ENCODE results near the gene FAM3C.
A peak's percentile ranks its signal among the peaks of the same experiment; 100 is the strongest.

The FAM3C gene

DNA sequence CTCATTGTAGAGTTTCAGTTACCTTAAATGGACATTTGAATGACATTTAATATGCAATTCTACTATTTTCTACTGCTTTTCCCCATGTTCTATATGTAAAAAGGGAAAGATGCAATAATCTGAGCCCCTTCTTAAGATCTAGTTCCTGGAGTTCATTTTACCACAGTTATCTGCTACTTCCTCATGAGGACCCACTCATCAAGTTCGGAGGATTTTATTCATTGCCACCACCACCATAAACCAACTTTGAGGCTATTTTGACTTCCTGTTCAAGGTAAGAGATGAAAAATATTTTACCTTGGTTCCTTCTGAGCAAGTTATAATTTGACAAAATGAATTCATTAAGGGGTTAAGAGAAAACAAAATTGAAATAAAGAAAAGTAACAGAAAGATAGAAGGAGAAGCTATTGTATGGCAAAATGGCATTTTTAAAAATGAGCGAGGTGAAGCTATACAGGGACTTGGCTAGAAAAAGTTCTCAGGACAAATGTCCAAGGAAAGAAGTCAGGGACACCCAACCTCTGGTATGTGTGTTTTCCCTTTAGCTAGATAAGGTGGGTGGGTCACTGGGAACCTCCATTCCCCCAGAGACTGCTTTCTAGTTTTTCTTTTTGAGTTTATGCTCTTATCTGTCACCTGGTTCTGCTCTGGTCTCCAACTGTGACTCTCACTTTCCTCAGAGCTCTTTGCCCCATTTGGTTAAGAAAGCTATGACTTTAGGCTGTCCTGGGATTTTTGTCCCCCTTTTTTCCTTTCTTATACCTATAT lies 14.9 kb upstream of the FAM3C start:
- DNase-seq (ENCODE audit: low read depth), result no peak

DNA sequence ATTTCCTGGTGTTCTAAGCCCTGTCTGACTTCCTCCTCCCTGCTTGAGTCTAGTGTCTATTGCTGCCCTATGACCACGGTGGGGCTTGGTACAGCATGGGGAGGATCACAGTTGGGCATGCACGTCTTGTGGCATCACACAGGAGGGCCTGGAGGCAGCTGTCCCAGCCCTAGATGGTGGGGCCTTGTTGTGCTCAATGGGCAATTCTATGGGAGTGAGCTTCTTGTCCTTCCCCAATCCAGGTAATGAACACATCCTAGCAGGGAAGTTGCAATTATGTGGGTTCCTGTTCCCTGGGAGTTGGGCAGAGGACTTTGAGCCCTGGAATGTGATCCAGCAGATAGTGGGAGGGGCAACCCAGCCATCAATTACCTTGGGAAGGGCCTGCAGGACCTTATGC lies 10.8 kb upstream of the FAM3C start:
- no peak for DNase-seq (ENCODE audit: low read depth)

DNA sequence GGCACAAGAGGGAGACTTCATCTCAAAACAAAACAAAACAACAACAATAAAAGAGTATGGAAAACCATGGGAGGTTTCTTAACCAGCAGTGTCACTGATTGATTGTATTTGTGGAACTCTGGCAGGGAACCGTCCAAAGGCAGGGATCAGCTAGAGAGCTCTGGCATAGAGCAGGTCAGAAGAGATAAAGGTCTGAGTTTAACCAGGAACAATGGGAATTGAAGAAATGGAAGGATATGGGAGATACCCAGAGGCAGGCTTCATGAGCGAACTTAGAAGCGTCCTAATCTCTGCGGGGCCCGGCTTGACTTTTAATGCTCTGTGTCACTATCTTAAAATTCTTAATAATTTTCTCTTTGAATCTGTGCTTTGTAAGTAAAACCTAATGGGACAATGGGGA lies 10.4 kb upstream of the FAM3C start:
- DNase-seq (ENCODE audit: low read depth), result no peak

- no peak for DNase-seq (ENCODE audit: low read depth)
Observed at GRCh38 chr7:121404348-121404747, 8.2 kb upstream of the FAM3C start.

GRCh38 chr7:121402701-121403100 lies 6.6 kb upstream of the FAM3C start:
- DNase-seq (ENCODE audit: low read depth), result no peak

DNA sequence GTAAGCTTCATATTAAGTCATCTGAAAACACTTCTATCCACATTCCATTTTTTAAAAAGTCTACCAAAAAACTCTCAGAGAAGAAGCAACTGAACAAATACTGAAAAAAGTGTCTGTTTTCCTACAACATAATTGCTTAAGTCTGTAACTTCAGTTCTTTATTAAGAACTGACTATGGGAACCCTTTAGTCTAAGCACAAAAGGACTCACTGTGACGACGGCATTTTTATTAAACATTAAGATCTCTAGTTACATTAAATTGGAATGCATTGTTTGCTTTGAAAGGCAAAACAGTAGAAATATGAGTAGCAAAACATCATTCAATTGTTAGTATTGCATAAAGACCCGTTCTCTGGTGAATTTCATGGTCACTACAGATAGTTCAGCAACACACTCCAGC lies 5.8 kb upstream of the FAM3C start:
- DNase-seq (ENCODE audit: low read depth), result no peak

DNA sequence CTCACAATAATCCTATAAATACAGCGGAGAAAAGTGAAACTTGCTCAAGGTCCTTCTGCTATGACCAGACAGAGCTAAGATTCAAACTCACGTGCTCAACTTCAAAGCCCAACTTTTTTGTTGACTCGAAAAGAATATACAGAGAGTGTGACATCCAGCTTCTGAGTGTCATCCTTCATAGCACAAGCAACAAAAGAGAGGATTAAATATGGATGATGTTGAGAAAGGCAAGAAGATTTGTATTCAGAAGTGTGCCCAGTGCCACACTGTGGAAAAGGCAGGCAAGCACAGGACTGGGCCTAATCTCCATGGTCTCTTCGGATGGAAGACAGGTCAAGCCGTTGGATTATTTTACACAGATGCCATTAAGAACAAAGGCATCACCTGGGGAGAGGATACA lies 2.1 kb upstream of the FAM3C start:
- no peak for DNase-seq (ENCODE audit: low read depth)

- DNase-seq (ENCODE audit: low read depth), result no peak
Observed at GRCh38 chr7:121397822-121398221, 1.7 kb upstream of the FAM3C start.

GRCh38 chr7:121397361-121397760 lies 1.3 kb upstream of the FAM3C start:
- DNase-seq (ENCODE audit: low read depth), result no peak

- DNase-seq (ENCODE audit: low read depth), result peak; percentile 41
Observed at GRCh38 chr7:121395494-121395960, 581 bp downstream of the FAM3C start.

DNA sequence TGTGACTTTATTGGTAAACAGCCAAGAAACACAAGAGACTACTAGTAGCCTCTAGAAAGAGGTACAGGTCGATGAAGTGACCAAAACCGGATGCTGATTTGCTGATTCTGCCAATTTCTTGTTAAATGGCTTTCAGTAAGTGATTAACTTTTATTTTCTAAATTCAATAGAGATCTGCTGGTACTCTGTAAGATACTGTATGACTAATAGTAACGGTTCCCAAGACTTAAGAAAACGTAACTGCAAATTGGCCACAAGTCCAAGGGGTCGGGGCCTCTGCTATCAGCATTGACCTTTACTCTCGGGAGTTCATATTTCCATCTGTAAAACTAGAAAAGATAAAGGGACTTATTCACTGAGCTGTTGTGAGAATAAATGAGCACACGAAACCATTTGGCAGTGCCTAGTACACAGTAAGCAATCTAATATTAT lies 1.4 kb downstream of the FAM3C start:
- DNase-seq (ENCODE audit: low read depth), result no peak

DNA sequence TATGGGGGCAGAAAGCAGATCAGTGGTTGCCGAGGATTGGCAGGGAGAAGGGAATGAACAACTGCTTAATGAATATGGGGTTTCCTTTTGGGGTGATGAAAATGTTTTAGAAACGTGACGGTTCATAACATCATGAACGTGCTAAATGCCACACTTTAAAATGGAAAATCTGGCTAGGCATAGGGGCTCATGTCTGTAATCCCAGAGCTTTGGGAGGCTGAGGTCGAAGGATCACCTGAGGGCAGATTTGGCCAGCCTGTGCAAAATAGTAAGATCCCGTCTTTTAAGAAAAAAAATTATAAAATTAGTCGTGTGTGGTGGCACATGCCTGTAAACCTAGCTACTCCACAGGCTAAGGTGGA lies 3.1 kb downstream of the FAM3C start:
- no peak for DNase-seq (ENCODE audit: low read depth)

GRCh38 chr7:121392277-121393004 lies 3.7 kb downstream of the FAM3C start:
- no peak for DNase-seq (ENCODE audit: low read depth)

- no peak for DNase-seq (ENCODE audit: low read depth)
Observed at GRCh38 chr7:121391686-121392085, 4.4 kb downstream of the FAM3C start.

GRCh38 chr7:121390617-121391016 lies 5.5 kb downstream of the FAM3C start:
- DNase-seq (ENCODE audit: low read depth), result no peak

DNA sequence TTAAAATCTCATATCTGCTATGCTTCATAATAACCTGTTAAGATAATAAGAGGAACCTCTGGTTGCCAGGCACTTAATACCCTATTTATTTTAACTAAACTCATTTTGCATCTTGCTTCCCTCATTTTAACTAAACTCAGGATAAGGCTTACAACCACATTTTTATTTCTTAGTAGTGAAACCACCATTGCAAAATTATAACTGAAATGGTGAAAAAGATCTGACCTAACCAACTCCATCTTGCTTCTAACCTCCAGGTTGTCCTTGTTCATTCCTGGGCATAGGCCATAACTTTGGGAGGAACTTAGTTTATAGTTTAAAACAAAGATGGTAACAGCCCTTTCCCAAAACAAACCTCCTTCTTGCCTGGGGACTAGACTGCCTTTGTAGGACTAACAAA lies 6.0 kb downstream of the FAM3C start:
- DNase-seq (ENCODE audit: low read depth), result no peak

DNA sequence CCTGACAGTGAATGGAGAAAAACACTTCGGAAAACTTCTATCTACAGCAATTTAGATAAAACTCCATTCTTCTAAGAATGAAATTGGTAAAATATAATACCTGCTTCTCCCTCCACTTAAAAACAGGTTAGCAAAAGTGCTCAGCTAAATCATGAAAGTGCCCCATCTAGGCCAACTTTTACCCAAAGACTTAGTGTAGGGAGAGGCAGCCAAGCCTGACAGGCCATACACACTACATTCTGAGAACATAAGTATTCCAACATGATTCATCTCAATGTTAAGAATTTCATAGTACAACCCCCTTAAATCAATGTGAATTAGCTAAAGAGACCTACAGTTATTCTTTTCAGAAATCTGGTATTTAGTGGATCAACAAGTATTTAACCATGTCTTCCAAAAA lies 7.2 kb downstream of the FAM3C start:
- no peak for DNase-seq (ENCODE audit: low read depth)

DNA sequence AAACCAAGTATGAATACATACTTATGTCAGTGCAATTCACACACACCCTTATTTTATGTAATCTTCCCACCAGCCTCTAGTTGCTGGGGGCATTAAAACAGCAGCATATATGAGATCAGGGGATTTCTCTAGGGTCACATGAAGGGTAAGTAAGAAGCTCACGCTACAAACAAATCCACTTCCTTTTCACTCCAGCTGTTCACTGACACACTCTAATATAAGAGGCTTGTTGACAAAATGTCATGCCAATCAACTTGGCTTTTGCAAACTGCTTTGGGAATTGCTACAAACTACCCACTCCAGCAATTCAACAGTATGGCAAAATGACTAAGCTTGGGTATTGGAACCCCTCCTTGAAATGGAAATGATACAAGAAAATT lies 10.3 kb downstream of the FAM3C start:
- no peak for DNase-seq (ENCODE audit: low read depth)

- no peak for DNase-seq (ENCODE audit: low read depth)
Observed at GRCh38 chr7:121385056-121385799, 10.9 kb downstream of the FAM3C start.

GRCh38 chr7:121384265-121384664 lies 11.8 kb downstream of the FAM3C start:
- DNase-seq (ENCODE audit: low read depth), result no peak

GRCh38 chr7:121383235-121383910 lies 12.7 kb downstream of the FAM3C start:
- DNase-seq (ENCODE audit: low read depth), result no peak

DNA sequence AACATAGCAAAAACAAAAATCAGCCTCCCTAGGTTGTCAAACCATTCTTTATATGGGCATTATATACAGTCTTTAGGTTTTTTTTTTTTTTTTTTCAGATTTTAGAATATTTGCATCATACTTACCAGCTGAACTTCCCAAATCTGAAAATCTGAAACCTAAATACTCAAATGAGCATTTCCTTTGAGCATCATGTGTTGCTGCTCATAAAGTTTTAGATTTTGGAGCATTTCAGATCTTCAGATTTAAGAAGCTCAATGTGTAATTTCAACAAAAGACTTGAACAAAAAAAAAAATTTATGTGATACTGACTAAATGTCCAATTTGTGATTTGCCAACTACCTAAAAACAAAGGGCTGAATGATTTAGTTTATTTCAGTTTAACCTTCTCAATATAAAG lies 13.6 kb downstream of the FAM3C start:
- no peak for DNase-seq (ENCODE audit: low read depth)
